GM23338 (cell line): ENCODE data around the gene SORBS1. TPM values are rescaled to one million over a fixed set of nuclear protein-coding genes. Genes with fewer than 3 reads are reported as not detected.

Experiments used
- ATAC-seq: fragments of 200-7000 bp; cut with Tn5 transposase; 3 replicates; pipeline ENCODE4 v1.9.1; 2020
- DNase-seq: peaks from one replicate; pipeline ENCODE4 v3.0.0-alpha.2; 2015; ENCODE audit warnings: low spot score
- H2AFZ ChIP-seq: fragments of 200-600 bp; sonication (generic); 2 replicates; pipeline ENCODE4 v1.8.0; 2016; ENCODE audit warnings: antibody characterized with exemption, mild to moderate bottlenecking, moderate library complexity
- H3F3A ChIP-seq: fragments of 200-600 bp; sonication (generic); replicated peaks from 2 replicates; pipeline ENCODE4 v1.8.0; 2017; ENCODE audit warnings: antibody characterized with exemption, mixed run types, low read depth
- H3K27ac ChIP-seq: fragments of 200-600 bp; sonication (generic); 2 replicates; pipeline ENCODE4 v1.6.1; 2016; ENCODE audit warnings: low read depth
- H3K27me3 ChIP-seq: fragments of 200-600 bp; sonication (generic); 2 replicates; pipeline ENCODE4 v1.8.0; 2016; ENCODE audit warnings: mild to moderate bottlenecking, mixed run types, moderate library complexity; ENCODE audit not compliant: insufficient read depth
- H3K36me3 ChIP-seq: fragments of 200-600 bp; sonication (generic); 2 replicates; pipeline ENCODE4 v1.8.0; 2016; ENCODE audit warnings: mild to moderate bottlenecking; ENCODE audit not compliant: insufficient read depth
- H3K4me1 ChIP-seq: fragments of 200-600 bp; sonication (generic); 2 replicates; pipeline ENCODE4 v1.8.0; 2016; ENCODE audit warnings: mild to moderate bottlenecking, moderate library complexity; ENCODE audit not compliant: insufficient read depth
- H3K4me2 ChIP-seq: fragments of 200-600 bp; sonication (generic); 2 replicates; pipeline ENCODE4 v1.7.1; 2017; ENCODE audit warnings: mixed run types
- H3K4me3 ChIP-seq: fragments of 200-600 bp; sonication (generic); 2 replicates; pipeline ENCODE4 v1.6.1; 2016; ENCODE audit warnings: mixed run types
- H3K79me2 ChIP-seq: fragments of 200-600 bp; sonication (generic); replicated peaks from 2 replicates; pipeline ENCODE4 v1.8.0; 2017; ENCODE audit warnings: mild to moderate bottlenecking; ENCODE audit not compliant: insufficient read depth
- H3K9me2 ChIP-seq: fragments of 200-600 bp; sonication (generic); 2 replicates; pipeline ENCODE4 v1.8.0; 2017; ENCODE audit not compliant: insufficient read depth
- H4K20me1 ChIP-seq: fragments of 200-600 bp; sonication (generic); replicated peaks from 2 replicates; pipeline ENCODE4 v1.8.0; 2017; ENCODE audit warnings: mild to moderate bottlenecking; ENCODE audit not compliant: insufficient read depth
- H3K27ac Mint-ChIP-seq: 2 replicates; pipeline ENCODE4 v1.8.0; 2020; ENCODE audit warnings: inconsistent platforms, mild to moderate bottlenecking, moderate library complexity, mixed read lengths
- H3K27me3 Mint-ChIP-seq: 3 replicates; pipeline ENCODE4 v1.8.0; 2022; ENCODE audit warnings: low read depth, mild to moderate bottlenecking, moderate library complexity, mixed read lengths, inconsistent platforms; ENCODE audit not compliant: insufficient read depth, poor library complexity
- H3K36me3 Mint-ChIP-seq: 3 replicates; pipeline ENCODE4 v1.8.0; 2021; ENCODE audit warnings: low read depth, mild to moderate bottlenecking, inconsistent platforms, moderate library complexity, mixed read lengths
- H3K4me1 Mint-ChIP-seq: 3 replicates; pipeline ENCODE4 v1.8.0; 2020; ENCODE audit warnings: mild to moderate bottlenecking, inconsistent platforms, mixed read lengths
- H3K4me3 Mint-ChIP-seq: 3 replicates; pipeline ENCODE4 v1.8.0; 2021; ENCODE audit warnings: moderate library complexity, mild to moderate bottlenecking, inconsistent platforms, mixed read lengths
- H3K9me3 Mint-ChIP-seq: 3 replicates; pipeline ENCODE4 v1.8.0; 2020; ENCODE audit warnings: moderate library complexity, mild to moderate bottlenecking, inconsistent platforms, mixed read lengths
- CREB1 ChIP-seq: fragments of 250-450 bp; sonication (Bioruptor Pico); IDR thresholded peaks from 2 replicates; pipeline ENCODE4 v1.5.0; 2020; ENCODE audit warnings: low read depth, mild to moderate bottlenecking, moderate library complexity
- ETS1 ChIP-seq: IDR thresholded peaks from 2 replicates; pipeline ENCODE4 v1.6.1; 2016; ENCODE audit warnings: antibody characterized with exemption
- EZH2 ChIP-seq: fragments of 200-600 bp; sonication (generic); IDR thresholded peaks from one replicate; pipeline ENCODE4 v1.8.0; 2017; ENCODE audit warnings: antibody characterized with exemption, mild to moderate bottlenecking, low read depth; ENCODE audit not compliant: unreplicated experiment
- EZH2phosphoT487 ChIP-seq: fragments of 200-600 bp; sonication (generic); IDR thresholded peaks from one replicate; pipeline ENCODE4 v1.8.1; 2018; ENCODE audit warnings: antibody characterized with exemption; ENCODE audit not compliant: unreplicated experiment
- JUNB ChIP-seq: IDR thresholded peaks from one replicate; pipeline ENCODE4 v1.6.1; 2016; ENCODE audit warnings: antibody characterized with exemption; ENCODE audit not compliant: unreplicated experiment
- REST ChIP-seq: IDR thresholded peaks from one replicate; pipeline ENCODE4 v1.6.1; 2018; ENCODE audit warnings: antibody characterized with exemption; ENCODE audit not compliant: unreplicated experiment
- STAT1 ChIP-seq: IDR thresholded peaks from one replicate; pipeline ENCODE4 v1.6.1; 2016; ENCODE audit warnings: antibody characterized with exemption; ENCODE audit not compliant: unreplicated experiment
- ZNF331 ChIP-seq: fragments of 250-450 bp; sonication (Bioruptor Pico); IDR thresholded peaks from 2 replicates; pipeline ENCODE4 v1.5.0; 2020; ENCODE audit warnings: low read depth, mild to moderate bottlenecking, moderate library complexity
- polyA plus RNA-seq: library from polyadenylated mRNA; unstranded; fragments of >200 nt; fragmentation: Nextera tagmentation; extraction: Ambion mirVana; gene quantifications from 2 replicates; pipeline ENCODE4 v1.2.1, GENCODE V29; 2016
- total RNA-seq: library from RNA; depleted of rRNA; stranded (reverse); fragments of >200 nt; shearing (Covaris generic); gene quantifications from 2 replicates; pipeline ENCODE4 v1.2.3, GENCODE V29; 2014
- TF ChIP-seq, protein P1 (sequence below), 2 experiments: fragments of 200-600 bp in 1 of 2; sonication (generic) in 1 of 2; conservative IDR thresholded peaks; 2 replicates each; pipeline versions ENCODE4 v1.5.1 to v1.6.1; 2016 to 2017; ENCODE audit warnings: antibody characterized with exemption in 2 of 2, low read depth in 2 of 2, mild to moderate bottlenecking in 2 of 2, moderate library complexity in 1 of 2
- TF ChIP-seq, protein P2 (sequence below): fragments of 250-450 bp; sonication (Bioruptor Pico); IDR thresholded peaks from 2 replicates; pipeline ENCODE4 v1.5.0; 2020; ENCODE audit warnings: mild to moderate bottlenecking, moderate library complexity

SORBS1 gene
- total and polyA plus RNA-seq, 2 experiments from 2014 or later: 47.7 to 51.5 TPM

DNA sequence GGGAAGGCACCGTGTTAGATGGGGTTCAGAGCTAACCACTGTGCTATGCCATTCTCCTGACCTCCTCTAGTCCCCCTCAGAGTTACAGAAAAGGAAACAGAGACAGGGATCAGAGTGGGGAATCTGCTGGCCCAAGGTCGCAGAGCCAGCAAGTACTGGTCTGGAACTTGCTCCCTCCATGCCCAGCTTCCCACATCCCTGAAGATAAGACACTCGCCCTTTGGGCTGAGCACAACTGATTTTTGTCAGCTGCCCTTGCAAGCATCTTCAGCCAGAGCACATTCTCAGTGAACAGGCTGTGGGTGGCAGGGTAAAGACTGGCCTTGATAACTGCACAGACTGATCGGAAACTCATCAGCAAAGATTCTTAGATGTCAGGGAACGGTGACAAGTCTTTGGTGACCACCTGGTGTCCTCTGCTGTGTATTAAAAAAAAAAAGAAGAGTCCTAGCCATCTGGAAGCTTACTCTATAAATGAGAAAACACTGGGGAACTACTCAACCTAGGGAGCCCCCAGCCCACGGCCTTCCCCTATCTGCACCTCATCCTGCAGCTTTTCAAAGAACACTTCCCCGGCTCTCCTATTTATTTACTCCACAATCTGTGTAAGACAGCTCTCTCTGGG lies 1.3 kb upstream of the SORBS1 start:
- peak overlapping the region; percentile 74; the same call in 1 of the 3 replicates for H3K4me3 Mint-ChIP-seq
- Histone ChIP-seq H2AFZ (0 out of 2 replicates have a peak overlapping the region, but pooled peaks have one; percentile 21), H3K9me2 (no peaks in the 10 kb centered on the region), H3K4me1 (peaks cover 28% of the 10 kb centered on the region), H3K27ac (no peak overlapping the region; the same call in 1 of the 2 replicates), H3K4me2 (no peak overlapping the region), H3K79me2 (peaks cover 17% of the 10 kb centered on the region), H3K27me3 (peaks cover 4% of the 10 kb centered on the region; the same call in 1 of the 2 replicates), H3K36me3 (no peaks in the 10 kb centered on the region), H4K20me1 (peaks cover 10% of the 10 kb centered on the region; the same call in 1 of the 2 replicates), H3F3A (peaks cover 7% of the 10 kb centered on the region; the same call in 1 of the 2 replicates), H3K4me3 (no peak overlapping the region)
- peaks cover 35% of the 10 kb centered on the region for H3K4me1 Mint-ChIP-seq
- DNase-seq (no peak), ATAC-seq (no peak)
- no peak overlapping the region for H3K27ac Mint-ChIP-seq
- peaks cover 13% of the 10 kb centered on the region for H3K27me3 Mint-ChIP-seq
- H3K9me3 Mint-ChIP-seq: no peaks in the 10 kb centered on the region
- H3K36me3 Mint-ChIP-seq: no peaks in the 10 kb centered on the region
- no peak for TF ChIP-seq EZH2
- no peak for TF ChIP-seq JUNB
- TF ChIP-seq, protein P1, sequence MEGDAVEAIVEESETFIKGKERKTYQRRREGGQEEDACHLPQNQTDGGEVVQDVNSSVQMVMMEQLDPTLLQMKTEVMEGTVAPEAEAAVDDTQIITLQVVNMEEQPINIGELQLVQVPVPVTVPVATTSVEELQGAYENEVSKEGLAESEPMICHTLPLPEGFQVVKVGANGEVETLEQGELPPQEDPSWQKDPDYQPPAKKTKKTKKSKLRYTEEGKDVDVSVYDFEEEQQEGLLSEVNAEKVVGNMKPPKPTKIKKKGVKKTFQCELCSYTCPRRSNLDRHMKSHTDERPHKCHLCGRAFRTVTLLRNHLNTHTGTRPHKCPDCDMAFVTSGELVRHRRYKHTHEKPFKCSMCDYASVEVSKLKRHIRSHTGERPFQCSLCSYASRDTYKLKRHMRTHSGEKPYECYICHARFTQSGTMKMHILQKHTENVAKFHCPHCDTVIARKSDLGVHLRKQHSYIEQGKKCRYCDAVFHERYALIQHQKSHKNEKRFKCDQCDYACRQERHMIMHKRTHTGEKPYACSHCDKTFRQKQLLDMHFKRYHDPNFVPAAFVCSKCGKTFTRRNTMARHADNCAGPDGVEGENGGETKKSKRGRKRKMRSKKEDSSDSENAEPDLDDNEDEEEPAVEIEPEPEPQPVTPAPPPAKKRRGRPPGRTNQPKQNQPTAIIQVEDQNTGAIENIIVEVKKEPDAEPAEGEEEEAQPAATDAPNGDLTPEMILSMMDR (conservative IDR thresholded peaks at IDR 0.05; ENCODE audit: low read depth in 2 of 2): no peak
- TF ChIP-seq REST: no peak
- TF ChIP-seq ETS1: no peak
- TF ChIP-seq STAT1: no peak
- no peak for TF ChIP-seq EZH2phosphoT487
- TF ChIP-seq, protein P2, sequence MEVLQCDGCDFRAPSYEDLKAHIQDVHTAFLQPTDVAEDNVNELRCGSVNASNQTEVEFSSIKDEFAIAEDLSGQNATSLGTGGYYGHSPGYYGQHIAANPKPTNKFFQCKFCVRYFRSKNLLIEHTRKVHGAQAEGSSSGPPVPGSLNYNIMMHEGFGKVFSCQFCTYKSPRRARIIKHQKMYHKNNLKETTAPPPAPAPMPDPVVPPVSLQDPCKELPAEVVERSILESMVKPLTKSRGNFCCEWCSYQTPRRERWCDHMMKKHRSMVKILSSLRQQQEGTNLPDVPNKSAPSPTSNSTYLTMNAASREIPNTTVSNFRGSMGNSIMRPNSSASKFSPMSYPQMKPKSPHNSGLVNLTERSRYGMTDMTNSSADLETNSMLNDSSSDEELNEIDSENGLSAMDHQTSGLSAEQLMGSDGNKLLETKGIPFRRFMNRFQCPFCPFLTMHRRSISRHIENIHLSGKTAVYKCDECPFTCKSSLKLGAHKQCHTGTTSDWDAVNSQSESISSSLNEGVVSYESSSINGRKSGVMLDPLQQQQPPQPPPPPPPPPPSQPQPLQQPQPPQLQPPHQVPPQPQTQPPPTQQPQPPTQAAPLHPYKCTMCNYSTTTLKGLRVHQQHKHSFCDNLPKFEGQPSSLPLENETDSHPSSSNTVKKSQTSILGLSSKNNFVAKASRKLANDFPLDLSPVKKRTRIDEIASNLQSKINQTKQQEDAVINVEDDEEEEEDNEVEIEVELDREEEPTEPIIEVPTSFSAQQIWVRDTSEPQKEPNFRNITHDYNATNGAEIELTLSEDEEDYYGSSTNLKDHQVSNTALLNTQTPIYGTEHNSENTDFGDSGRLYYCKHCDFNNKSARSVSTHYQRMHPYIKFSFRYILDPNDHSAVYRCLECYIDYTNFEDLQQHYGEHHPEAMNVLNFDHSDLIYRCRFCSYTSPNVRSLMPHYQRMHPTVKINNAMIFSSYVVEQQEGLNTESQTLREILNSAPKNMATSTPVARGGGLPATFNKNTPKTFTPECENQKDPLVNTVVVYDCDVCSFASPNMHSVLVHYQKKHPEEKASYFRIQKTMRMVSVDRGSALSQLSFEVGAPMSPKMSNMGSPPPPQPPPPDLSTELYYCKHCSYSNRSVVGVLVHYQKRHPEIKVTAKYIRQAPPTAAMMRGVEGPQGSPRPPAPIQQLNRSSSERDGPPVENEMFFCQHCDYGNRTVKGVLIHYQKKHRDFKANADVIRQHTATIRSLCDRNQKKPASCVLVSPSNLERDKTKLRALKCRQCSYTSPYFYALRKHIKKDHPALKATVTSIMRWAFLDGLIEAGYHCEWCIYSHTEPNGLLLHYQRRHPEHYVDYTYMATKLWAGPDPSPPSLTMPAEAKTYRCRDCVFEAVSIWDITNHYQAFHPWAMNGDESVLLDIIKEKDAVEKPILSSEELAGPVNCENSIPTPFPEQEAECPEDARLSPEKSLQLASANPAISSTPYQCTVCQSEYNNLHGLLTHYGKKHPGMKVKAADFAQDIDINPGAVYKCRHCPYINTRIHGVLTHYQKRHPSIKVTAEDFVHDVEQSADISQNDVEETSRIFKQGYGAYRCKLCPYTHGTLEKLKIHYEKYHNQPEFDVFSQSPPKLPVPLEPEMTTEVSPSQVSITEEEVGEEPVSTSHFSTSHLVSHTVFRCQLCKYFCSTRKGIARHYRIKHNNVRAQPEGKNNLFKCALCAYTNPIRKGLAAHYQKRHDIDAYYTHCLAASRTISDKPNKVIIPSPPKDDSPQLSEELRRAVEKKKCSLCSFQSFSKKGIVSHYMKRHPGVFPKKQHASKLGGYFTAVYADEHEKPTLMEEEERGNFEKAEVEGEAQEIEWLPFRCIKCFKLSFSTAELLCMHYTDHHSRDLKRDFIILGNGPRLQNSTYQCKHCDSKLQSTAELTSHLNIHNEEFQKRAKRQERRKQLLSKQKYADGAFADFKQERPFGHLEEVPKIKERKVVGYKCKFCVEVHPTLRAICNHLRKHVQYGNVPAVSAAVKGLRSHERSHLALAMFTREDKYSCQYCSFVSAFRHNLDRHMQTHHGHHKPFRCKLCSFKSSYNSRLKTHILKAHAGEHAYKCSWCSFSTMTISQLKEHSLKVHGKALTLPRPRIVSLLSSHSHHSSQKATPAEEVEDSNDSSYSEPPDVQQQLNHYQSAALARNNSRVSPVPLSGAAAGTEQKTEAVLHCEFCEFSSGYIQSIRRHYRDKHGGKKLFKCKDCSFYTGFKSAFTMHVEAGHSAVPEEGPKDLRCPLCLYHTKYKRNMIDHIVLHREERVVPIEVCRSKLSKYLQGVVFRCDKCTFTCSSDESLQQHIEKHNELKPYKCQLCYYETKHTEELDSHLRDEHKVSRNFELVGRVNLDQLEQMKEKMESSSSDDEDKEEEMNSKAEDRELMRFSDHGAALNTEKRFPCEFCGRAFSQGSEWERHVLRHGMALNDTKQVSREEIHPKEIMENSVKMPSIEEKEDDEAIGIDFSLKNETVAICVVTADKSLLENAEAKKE (CRISPR knock-in tag): no peak
- TF ChIP-seq CREB1 (CRISPR knock-in tag): no peak
- TF ChIP-seq ZNF331 (CRISPR knock-in tag): no peak
